Activated CD4-positive, alpha-beta T cell treated with anti-CD3 and anti-CD28 coated beads for 4 hours (primary cell): ENCODE measurements around the gene CDC16.

Experiments
- DNase-seq, 2 donors: peaks; one replicate each; pipeline ENCODE4 v3.0.0-alpha.2; 2020

CDC16 gene

DNA sequence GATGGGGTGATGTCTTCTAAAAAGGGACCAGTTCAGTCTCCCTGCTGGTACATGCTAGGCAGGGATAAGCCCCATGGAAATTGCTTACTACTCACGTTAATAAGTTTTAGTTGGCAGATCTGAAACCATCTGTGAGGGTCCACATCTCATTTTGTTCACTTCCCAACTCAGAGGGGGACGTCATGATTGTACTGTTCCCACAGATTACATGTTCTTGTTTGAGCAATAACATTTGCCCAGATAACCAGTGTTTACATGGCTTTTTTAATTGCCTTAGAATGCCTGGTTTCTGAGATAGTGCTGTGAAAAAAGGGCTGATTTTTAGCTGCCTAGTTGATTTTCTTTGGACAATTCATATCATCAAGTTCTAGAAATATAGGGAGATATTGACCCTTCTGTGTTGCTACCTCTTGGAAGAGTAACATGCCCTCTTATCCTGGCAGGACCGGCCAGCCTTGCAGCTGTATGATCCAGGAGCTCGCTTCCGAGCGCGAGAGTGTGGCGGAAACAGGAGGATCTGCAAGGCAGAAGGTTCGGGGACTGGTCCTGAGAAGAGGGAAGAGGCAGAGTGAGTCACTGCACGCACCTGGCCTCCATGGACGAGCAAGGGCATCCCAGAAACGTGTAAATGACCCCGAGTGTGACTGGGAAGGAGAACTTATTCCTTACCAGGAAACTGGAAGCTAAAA lies 69.8 kb downstream of the CDC16 start:
- DNase-seq, result no peak

DNA sequence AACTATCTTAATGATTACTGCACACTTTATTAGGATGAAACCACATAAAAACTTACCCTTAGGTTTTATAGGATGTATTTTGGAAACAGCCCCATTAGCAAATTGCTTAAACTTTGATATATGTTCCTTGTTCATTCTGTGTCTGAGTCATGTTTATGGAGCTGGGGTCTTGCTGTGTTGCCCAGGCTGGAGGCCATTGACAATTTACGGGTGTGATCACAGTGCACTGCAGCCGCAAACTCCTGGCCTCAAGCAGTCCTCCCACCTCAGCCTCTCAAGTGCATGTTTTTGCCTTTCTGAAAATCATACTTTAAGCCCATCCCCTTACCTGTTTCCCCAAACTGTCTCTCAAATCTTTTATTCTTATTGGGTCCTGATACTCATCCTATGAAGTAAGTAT lies 74.4 kb downstream of the CDC16 start:
- DNase-seq, result no peak

DNA sequence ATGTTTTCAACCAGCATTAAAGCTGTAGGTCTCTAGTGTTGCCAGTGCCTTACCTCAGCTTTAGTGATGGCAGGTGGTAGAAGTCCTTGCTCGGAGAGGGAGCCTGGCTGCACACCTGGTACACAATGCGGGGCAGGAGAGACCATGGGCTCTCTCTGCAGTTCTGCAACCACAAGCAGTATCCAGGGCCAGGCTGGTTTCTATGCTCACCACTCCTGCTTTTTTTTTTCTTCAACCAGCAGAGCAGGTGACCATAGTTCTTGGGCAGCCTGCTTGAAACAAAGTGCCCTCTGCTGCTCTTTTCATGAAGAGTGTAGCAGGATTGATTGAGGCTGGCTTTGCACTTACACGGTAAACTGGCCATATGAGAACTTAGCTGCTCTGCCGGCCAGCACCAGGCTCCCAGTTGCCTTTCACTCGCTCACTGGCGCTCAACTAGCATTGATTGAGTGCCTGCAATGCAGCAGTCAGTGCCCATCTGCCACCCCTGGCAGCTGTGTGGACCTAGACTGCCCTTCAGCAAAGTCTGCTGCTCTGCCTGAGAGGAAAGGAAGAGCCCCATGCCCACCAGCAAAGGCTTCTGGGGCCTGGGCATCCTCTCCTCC lies 75.2 kb downstream of the CDC16 start:
- DNase-seq, result no peak

DNA sequence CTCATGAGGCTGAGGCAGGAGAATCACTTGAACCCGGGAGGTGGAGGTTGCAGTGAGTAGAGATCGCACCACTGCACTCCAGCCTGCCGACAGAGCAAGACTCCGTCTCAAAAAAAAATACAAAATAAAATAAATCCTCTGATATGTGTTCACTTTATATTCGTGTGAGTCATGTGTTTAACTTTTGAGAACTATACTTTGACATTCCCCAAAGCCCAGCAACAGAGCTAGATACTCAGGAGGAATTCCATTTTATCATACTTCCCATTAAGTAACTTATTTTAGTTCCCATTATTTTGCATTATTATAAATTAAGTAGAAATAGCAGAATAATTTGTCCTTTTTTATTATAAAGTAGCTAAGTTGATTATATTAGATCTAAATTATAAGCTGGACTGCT lies 76.3 kb downstream of the CDC16 start:
- DNase-seq, result no peak

DNA sequence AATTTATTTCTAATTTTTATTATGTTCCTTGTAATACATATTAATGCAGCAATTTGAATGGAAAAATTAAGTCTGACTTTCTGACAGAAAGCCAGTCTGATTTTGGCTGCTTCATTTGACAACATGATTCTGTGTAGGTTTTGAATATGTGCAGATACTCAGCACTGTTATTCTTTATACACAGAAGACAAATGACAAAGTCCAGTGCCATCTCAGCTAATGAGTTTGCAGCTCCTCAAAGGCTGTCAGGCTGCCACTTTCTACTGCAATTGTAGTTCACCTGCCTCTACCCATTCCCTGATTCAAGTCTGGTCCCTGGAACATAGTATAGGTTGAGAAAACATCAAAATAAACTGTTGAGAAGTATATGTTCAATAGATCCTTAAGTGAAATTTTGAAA lies 76.7 kb downstream of the CDC16 start:
- DNase-seq, result no peak

DNA sequence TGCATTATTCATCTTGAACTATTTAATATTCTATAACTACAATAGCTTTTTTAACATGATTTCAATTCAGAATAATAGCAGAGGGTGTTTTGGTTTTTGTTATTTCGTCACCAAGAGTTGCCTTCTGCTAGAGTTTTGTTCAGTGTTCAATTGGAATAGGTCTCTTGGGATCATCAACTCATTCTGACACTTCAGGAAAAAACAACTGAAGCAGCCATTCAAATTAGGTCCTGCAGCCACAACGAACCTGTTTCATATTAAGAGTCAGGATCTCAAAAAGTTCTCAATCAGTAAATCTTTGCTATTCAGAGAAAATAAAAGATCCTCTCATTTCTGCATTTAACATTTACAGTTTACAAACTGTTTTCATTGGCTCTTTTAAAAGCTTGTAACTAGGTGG lies 77.2 kb downstream of the CDC16 start:
- DNase-seq, result no peak

DNA sequence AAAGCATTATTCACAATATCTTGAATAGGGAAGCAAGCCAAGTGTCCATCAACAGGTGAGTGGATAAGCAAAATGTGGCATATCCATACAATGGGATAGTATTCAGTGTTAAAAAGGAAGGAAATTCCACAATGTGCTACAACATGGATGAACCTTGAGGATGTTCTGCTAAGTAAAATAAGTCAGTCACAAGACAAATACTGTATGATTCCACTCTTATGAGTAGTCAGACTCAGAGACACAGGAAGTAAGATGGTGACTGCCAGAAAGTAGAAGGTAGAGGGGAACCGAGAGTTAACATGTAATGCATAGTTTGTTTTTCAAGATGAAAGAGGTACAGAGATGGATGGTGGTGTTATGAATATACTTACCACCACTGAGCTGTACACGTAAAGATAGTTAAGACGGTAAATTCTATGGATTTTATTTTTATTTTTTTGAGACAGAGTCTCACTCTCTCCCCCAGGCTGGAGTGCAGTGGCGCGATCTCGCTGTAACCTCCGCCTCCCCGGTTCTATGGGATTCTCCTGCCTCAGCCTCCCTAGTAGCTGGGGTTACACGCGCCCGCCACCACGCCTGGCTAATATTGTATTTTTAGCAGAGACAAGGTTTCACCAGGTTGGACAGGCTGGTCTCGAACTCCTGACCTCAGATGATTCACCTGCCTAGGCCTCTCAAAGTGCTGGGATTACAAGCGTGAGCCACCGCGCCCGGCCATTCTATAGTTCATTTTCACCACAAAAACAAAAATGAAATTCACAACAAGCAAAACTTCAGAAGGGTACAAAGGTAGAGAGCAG lies 78.6 kb downstream of the CDC16 start:
- DNase-seq, result peak in 1 of 2 donors; percentile 8

DNA sequence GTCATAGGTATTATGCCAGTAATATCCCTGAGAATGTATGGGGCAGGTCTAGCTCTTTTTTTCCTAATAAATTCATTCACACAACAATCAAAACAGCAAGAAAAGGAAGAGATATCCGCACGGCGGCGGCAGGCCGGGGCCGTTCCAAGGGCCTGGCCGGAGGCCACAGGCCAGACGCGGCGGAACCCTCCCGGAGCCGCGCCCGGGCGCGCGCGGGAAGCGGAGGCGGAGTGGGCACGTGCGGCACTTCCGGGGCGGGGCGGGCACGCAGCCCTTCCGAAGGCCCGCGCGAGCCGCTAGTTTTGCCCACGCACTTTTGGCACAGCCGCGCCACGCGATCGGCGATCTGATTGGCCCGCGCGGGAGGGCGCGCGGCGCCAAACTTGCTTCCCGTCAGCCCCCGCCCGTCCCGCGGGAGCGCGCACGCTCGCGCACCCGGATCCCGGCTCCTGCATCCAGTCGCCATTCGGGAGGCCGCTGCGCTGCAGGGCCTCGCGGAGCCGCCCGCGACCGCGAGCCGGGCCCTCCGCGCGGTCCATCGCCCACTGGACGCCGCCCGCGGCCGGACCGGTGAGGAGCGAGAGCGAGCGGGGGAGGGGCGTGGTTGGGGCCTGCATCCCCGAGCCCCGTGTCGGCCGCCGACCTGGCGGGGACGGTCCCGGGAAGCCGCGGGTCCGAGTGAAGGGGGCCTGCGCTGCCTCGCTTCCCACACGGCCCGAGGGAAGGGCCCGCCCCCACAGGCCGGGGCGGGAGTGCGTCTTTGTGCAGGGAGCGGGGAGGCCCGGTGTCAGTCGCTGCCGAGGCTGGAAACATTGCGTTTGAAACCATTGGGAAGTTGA lies 79.6 kb downstream of the CDC16 start, which contains the start of gene CHAMP1:
TSS of gene CHAMP1 (plus strand) at position 430 of the 839 bp plus-strand sequence. CDS start 9,340 bp downstream, outside the sequence.
- peak; percentile 88 for DNase-seq

DNA sequence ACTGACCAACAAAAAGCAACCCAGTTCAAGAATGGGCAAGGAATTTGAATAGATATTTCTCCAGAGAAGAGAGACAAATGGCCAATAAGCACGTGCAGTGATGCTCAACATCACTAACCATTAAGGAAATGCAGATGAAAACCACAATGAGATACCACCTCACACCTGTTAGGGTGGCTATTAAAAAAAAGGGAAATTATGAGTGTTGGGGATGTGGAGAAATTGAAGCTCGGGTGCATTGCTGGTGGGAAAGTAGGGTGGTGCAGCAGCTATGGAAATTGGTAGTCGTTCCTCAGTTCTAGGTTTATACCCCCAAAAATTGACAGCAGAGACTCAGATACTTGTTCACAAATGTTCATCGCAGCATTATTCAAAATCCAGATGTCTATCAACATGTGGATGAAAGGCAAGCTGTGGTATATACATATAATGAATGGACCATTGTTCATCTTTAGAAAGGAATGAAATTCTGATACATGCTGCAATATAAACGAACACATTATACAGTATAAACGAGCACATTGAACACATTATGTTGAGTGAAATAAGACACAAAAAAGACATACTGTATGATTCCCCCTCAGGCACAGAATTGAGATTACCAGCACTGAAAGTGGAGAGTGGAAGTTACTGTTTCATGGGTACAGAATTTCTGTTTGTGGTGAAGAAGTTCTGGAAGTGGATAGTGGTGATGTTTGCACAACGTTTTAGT lies 80.5 kb downstream of the CDC16 start:
- DNase-seq, result no peak

DNA sequence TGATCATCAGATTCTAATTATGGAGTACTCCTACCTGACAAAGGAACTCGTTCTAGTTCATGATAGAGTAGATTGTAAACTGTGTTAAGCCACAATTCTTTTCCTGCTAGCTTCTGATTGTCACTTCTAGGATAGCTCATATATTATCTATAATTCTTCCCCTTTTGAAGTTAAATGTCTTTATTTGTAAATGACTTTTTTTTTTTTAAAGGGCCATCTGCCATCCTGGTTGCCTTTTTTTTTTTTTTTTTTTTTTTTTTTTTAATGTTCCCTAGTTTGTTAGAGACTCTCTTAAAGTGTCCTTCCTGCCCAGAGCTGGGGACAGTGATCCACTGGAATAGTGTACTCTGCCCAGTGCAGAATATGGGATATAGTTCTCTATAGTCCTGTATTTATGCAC lies 83.9 kb downstream of the CDC16 start:
- no peak for DNase-seq

DNA sequence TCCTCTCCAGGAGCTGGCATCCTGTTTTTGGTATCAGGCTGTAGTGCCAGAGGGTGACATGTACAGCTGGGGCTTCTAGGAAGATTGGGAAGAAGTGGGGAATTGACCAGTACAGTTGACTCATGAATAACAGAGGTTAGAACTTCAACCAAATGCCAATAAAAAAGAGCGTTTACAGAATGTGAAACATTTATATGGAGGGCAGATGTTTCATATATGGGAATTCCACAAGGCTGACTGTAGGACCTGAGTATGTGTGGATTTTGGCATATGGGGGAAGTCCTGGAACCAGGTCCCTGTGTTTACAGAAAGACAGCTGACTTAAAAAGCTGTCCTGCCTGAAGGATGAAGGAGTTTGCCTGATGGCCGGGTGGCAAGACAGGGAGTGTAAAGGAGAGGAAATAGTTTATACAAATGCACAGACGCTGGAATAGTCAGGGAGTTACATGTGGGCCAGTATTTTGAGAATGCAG lies 84.8 kb downstream of the CDC16 start:
- no peak for DNase-seq

DNA sequence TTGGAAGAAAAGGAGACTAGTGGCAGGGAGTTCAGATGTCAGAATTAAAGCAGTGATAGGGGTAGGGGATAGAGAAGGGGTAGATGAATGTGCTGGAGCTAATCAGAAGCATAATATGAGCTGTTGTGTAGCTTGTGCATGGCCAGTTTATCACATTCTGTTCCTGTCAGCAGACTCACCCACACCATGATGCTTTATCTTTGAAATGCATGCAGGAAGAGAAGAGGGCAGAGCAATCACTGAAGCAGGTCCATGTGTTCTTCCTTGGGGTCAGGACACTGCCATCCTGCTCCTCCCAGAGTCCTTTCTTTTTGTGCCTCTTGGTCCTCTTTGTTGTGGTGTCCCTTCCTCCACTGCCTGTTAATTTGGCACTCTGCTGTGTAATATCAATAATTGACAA lies 85.4 kb downstream of the CDC16 start:
- DNase-seq, result no peak

DNA sequence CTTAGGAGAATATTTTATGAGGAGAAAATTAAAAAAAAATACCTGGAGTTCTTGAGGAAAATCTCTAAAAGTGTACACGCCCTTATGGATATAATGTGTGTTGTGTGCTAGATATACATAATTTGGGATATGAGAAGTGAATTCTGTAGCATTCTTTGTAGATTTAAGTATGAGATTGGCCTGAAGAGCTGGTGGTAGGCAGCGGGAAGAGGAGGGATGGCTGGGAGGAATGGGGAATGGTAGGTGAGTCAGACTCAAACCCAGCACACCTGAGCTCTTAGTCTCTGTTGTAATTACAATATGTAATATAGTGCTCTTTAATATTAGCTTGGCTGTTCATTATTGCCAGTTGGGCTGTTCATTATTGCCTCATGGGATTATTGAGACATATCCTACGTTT lies 86.6 kb downstream of the CDC16 start:
- no peak for DNase-seq
